SIG-M5 treated with dmso at 0.1 percent for 504 hours (cell line): Measurements from ENCODE around the gene TMEM239.
"Not testable (repeated sequence)": the region's sequence is repeated elsewhere in the genome, so short reads cannot be mapped to it uniquely, and the experiment has no call there.

Source experiments
- DNase-seq: peaks from one replicate; lab custom pipeline; 2025; ENCODE audit not compliant: unreplicated experiment; lab: John Stamatoyannopoulos, UW

TMEM239 gene

GRCh38 chr20:2816030-2816582, at the start of gene TMEM239:
Gene TMEM239 (plus strand): TSS chr20:2816364. CDS start chr20:2816555, 191 bp downstream.
- DNase-seq: no peak

GRCh38 chr20:2767768-2768631, 48.2 kb upstream of the TMEM239 start:
- no peak for DNase-seq

GRCh38 chr20:2768632-2769015, 47.5 kb upstream of the TMEM239 start:
- DNase-seq: no peak

GRCh38 chr20:2770091-2770490, 46.1 kb upstream of the TMEM239 start:
- DNase-seq: not testable (repeated sequence)

GRCh38 chr20:2771631-2772080, 44.5 kb upstream of the TMEM239 start:
- no peak for DNase-seq

- no peak for DNase-seq
Observed at GRCh38 chr20:2773812-2774211, 42.4 kb upstream of the TMEM239 start.

GRCh38 chr20:2775139-2775538, 41.0 kb upstream of the TMEM239 start:
- no peak for DNase-seq

- DNase-seq: peak; percentile 7
Observed at GRCh38 chr20:2778602-2779321, 37.4 kb upstream of the TMEM239 start.

GRCh38 chr20:2780948-2781347, 35.2 kb upstream of the TMEM239 start:
- DNase-seq: no peak

GRCh38 chr20:2783908-2784566, 32.1 kb upstream of the TMEM239 start:
- no peak for DNase-seq

- DNase-seq: no peak
Observed at GRCh38 chr20:2793471-2793870, 22.7 kb upstream of the TMEM239 start.

GRCh38 chr20:2794202-2794748, 21.9 kb upstream of the TMEM239 start:
- DNase-seq: no peak

- DNase-seq: no peak
Observed at GRCh38 chr20:2794866-2795447, 21.2 kb upstream of the TMEM239 start.

- DNase-seq: no peak
Observed at GRCh38 chr20:2795451-2795850, 20.7 kb upstream of the TMEM239 start.

- DNase-seq: no peak
Observed at GRCh38 chr20:2796011-2796660, 20.0 kb upstream of the TMEM239 start.

GRCh38 chr20:2797136-2797983, 18.8 kb upstream of the TMEM239 start:
- no peak for DNase-seq

- no peak for DNase-seq
Observed at GRCh38 chr20:2798095-2798805, 17.9 kb upstream of the TMEM239 start.

- no peak for DNase-seq
Observed at GRCh38 chr20:2798814-2799213, 17.4 kb upstream of the TMEM239 start.

GRCh38 chr20:2799271-2799670, 16.9 kb upstream of the TMEM239 start:
- DNase-seq: no peak
